ENCODE measurements around the gene BRIX1.

The BRIX1 gene

DNA sequence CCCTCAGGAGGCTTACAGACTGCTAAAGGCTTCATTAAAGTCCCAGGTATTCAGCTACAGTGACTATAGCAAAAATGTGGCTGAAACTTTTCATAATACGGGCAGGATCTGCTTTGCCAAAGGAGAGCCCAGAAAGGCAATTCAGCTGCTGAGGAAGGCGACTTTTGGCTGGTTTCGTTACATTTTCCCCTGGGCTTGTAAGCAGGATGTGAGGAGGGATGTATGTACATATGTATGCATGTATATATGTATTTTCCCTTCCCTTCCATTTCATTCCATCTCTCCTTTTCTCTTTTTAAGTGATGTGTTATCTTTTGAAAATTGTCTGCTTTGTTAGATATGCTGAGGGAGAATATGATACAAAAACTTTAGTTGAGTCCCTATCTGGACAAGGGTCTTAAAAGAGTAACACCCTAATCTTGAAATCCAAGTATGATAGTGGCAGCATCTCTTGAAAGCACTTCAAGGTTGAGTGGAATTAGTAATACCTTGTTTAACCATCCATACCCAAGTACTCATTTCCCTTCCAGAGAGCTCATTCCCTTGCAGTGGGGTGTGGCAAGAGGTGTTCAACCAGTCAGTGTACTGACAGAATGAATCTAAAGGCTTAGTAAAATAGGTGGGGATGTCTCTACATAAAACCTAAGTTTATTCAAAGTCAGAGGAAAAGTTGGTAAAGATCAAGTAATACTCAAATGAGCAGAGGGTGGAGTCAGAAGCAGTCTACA lies 29.0 kb upstream of the BRIX1 start:
- TF ChIP-seq EZH2 (IDR thresholded peaks at IDR 0.05) (no peak), POLR2AphosphoS5 (IDR thresholded peaks at IDR 0.05; ENCODE audit: borderline replicate concordance, low read depth, low read length) (no peak), FOXP2 (optimal IDR thresholded peaks at IDR 0.05; ENCODE audit: control extremely low read depth, extremely low read length, insufficient read depth) (no peak)
- H3K36me3 ChIP-seq (ENCODE audit: insufficient read depth, low read length) = no peaks in the 10 kb centered on the region
- no peaks in the 10 kb centered on the region for H3K9me3 ChIP-seq (ENCODE audit: low read depth, low read length)
- no peak overlapping the region for H3K4me3 ChIP-seq
- no peak overlapping the region for H3K27ac ChIP-seq
- H3K9ac ChIP-seq (ENCODE audit: insufficient read length) = no peak overlapping the region
- DNase-seq (ENCODE audit: low read depth, low spot score) = no peak

DNA sequence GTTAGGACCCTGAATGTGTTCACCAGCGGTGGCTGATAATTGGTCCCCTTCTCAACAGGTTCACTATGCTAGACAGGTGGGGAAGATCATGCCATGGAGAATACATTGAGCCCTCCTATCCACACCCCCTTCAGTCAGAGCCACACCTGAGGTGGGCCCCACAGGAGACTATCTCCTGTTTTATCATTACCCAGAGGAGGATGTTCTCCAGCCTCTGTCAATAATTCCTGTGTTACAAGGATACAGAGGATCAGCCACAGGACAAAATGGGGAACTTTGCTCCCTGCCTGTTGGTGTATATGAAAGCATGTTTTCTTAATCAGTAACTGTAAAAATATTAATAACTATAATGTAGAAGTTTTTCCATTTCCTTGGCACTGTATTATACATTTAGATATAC lies 26.1 kb upstream of the BRIX1 start:
- no peak overlapping the region for H3K9ac ChIP-seq (ENCODE audit: insufficient read length)
- TF ChIP-seq EZH2 (IDR thresholded peaks at IDR 0.05) (no peak), POLR2AphosphoS5 (IDR thresholded peaks at IDR 0.05; ENCODE audit: borderline replicate concordance, low read depth, low read length) (no peak), FOXP2 (optimal IDR thresholded peaks at IDR 0.05; ENCODE audit: control extremely low read depth, extremely low read length, insufficient read depth) (no peak)
- no peak for DNase-seq (ENCODE audit: low read depth, low spot score)

DNA sequence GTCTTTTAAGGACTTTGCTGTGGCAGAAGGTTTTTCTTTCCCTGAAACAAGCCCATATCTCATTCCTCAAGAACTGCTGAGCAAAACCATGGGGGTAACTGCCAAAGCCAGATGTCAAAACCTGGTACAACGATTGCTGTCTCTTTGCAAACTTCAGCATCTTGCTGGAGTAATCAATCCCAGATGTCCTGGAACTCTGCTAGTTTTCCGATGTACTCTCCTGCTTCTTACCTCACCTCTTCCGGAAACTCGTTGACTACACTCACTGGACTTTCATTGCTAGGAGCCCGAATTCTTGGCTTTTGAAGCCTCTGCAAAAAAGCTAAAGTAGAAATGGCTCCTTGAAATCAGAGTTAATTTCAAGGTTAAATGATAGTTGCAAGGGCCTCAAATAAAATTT lies 23.5 kb upstream of the BRIX1 start:
- peak overlapping the region; percentile 75 for H3K27ac ChIP-seq
- no peaks in the 10 kb centered on the region for H3K9me3 ChIP-seq (ENCODE audit: low read depth, low read length)
- no peak overlapping the region for H3K9ac ChIP-seq (ENCODE audit: insufficient read length)
- peak overlapping the region; percentile 37; the same call in 1 of the 2 replicates for H3K4me3 ChIP-seq
- TF ChIP-seq EZH2 (IDR thresholded peaks at IDR 0.05) = no peak
- no peak for TF ChIP-seq POLR2AphosphoS5 (IDR thresholded peaks at IDR 0.05; ENCODE audit: borderline replicate concordance, low read depth, low read length)
- TF ChIP-seq FOXP2 (optimal IDR thresholded peaks at IDR 0.05; ENCODE audit: control extremely low read depth, extremely low read length, insufficient read depth) = no peak
- DNase-seq (ENCODE audit: low read depth, low spot score) = peak; percentile 34
- no peaks in the 10 kb centered on the region for H3K36me3 ChIP-seq (ENCODE audit: insufficient read depth, low read length)

More for the DNA sequence above, 26.1 kb upstream of the BRIX1 start:
- H3K9me3 ChIP-seq (ENCODE audit: low read depth, low read length) = no peaks in the 10 kb centered on the region
- no peaks in the 10 kb centered on the region for H3K36me3 ChIP-seq (ENCODE audit: insufficient read depth, low read length)
- no peak overlapping the region for H3K27ac ChIP-seq
- no peak overlapping the region for H3K4me3 ChIP-seq

DNA sequence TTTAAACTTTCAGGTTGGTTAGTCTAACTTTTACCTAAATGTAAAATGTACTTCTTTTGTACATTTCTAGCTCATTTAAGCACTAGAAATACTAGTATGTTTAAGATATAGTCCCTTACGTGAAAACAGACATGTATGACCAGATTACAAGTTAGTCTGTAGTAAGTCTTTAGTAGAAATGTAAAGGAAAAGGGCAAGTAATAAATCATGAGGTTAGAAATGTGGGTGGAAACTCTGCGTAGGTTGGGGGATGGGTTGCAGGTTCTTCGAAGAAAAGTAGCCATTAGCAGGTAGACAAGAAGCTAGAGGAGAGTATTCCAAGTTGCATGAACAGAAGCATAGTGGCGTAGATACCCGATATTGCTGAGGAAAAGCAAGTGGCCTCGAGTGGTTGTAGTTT lies 23.1 kb upstream of the BRIX1 start:
- Histone ChIP-seq H3K9me3 (ENCODE audit: low read depth, low read length) (no peaks in the 10 kb centered on the region), H3K9ac (ENCODE audit: insufficient read length) (no peak overlapping the region), H3K4me3 (peak overlapping the region; percentile 37; the same call in 1 of the 2 replicates), H3K27ac (no peak overlapping the region; the same call in 1 of the 2 replicates), H3K36me3 (ENCODE audit: insufficient read depth, low read length) (no peaks in the 10 kb centered on the region)
- no peak for TF ChIP-seq POLR2AphosphoS5 (IDR thresholded peaks at IDR 0.05; ENCODE audit: borderline replicate concordance, low read depth, low read length)
- no peak for TF ChIP-seq EZH2 (IDR thresholded peaks at IDR 0.05)
- no peak for TF ChIP-seq FOXP2 (optimal IDR thresholded peaks at IDR 0.05; ENCODE audit: control extremely low read depth, extremely low read length, insufficient read depth)
- no peak for DNase-seq (ENCODE audit: low read depth, low spot score)

DNA sequence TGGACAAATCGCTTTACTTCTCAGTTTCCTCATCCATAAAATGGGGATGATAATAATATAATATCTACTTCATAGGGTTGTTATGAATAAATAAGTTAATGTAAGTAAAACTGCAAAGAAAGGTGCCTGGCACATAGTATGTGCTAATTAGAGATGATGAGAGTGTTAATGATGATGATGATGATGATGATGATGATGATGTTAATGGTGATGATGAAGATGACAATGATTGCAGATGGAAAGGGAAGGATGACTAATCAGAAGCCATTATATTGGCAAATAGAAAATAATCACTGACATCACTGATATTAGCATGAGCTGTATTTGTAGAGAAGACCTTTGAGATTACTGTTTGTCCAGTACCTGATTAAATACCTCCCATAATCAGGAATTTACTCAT lies 20.8 kb upstream of the BRIX1 start:
- no peaks in the 10 kb centered on the region for H3K36me3 ChIP-seq (ENCODE audit: insufficient read depth, low read length)
- no peaks in the 10 kb centered on the region for H3K9me3 ChIP-seq (ENCODE audit: low read depth, low read length)
- H3K4me3 ChIP-seq = no peak overlapping the region
- no peak overlapping the region for H3K9ac ChIP-seq (ENCODE audit: insufficient read length)
- DNase-seq (ENCODE audit: low read depth, low spot score) = no peak
- TF ChIP-seq EZH2 (IDR thresholded peaks at IDR 0.05) (no peak), POLR2AphosphoS5 (IDR thresholded peaks at IDR 0.05; ENCODE audit: borderline replicate concordance, low read depth, low read length) (no peak), FOXP2 (optimal IDR thresholded peaks at IDR 0.05; ENCODE audit: control extremely low read depth, extremely low read length, insufficient read depth) (no peak)
- H3K27ac ChIP-seq = no peak overlapping the region

DNA sequence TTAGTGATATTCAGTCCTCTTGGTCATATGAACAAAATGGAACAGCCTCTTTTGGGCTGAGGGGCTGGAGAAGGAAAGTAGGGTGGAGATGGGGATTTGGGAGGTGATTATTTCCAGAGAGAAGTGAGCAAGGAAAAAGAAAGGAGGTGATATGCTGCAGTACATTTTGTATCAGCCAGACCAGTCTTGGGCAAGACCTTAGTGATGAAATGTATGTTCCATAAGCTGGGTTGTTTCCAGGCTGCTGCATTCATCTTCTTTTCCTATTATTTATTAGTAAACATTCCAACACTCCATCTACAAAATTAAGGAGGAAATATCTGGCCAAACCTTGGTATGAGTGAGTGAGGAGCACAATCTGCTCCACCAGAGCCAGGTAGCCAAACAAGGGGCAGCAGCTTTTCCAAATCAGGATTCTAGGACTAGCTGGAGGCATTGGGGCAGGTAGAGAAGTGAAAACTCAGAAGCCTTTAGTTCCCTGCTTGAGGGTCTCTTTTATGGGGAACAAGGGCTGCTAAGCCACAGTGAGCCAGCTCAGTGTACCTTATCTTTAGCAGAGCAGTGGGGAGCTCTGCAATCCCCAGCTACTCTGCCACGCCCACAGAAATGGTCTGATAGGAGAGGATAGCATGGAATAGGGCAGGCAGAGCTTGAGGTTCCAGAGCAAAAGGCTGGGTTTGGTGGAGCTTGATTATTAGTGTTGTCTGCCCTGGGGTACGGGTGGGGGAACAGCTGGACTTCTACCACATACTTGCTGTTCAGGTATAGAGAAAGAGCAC lies 19.7 kb upstream of the BRIX1 start:
- Histone ChIP-seq H3K4me3 (no peak overlapping the region), H3K9me3 (ENCODE audit: low read depth, low read length) (no peaks in the 10 kb centered on the region), H3K9ac (ENCODE audit: insufficient read length) (no peak overlapping the region), H3K27ac (no peak overlapping the region), H3K36me3 (ENCODE audit: insufficient read depth, low read length) (no peaks in the 10 kb centered on the region)
- no peak for TF ChIP-seq POLR2AphosphoS5 (IDR thresholded peaks at IDR 0.05; ENCODE audit: borderline replicate concordance, low read depth, low read length)
- no peak for DNase-seq (ENCODE audit: low read depth, low spot score)

DNA sequence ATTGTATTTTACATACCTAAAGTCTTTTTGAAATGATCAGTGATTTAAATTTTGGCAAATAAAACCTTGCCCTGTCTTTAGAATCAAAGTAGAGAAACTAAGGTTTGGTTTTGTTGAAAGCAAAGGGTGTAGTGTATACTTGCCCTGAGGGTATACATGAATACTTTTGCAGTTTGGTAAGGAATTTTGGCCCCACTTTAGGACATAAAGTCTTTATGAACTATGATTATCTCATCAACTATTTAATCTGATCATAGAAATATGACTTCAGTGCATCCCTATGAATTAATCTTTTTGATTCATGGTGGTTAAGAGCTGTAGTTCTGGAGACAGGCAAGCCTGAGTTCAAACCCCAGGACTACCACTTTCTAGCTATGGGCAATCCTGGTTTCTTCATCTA lies 17.9 kb upstream of the BRIX1 start:
- H3K36me3 ChIP-seq (ENCODE audit: insufficient read depth, low read length) = no peaks in the 10 kb centered on the region
- no peak for DNase-seq (ENCODE audit: low read depth, low spot score)

DNA sequence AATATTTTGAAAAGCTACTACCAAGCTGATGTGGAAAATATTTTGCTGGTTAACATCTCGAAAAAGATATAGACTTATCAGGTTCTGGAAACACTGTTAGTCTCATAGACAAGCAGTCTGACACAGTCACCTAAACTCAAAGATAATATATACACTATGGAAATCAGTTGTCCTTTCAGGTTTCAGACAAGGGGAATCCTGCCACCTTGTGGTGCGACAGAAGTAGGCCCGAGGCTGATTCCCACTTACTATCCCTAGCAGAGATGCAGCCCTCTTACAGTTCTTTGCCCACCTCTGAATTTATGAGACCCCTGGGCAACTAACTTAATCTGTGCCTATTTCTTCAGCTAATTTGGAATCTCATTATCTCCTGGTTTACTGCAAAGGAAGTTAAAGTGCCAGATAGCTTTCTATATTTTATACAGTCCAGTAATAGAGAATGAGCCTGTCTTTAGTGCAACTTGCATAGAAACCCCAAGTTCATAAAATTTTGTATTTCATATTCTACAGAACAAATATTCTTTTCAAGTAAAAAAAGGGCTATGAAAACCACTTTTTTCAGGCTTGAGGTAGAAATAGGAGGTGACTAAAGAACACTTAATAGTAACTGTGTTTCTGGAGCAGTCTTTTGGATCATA lies 17.1 kb upstream of the BRIX1 start:
- Histone ChIP-seq H3K36me3 (ENCODE audit: insufficient read depth, low read length) (no peaks in the 10 kb centered on the region), H3K9ac (ENCODE audit: insufficient read length) (no peak overlapping the region), H3K9me3 (ENCODE audit: low read depth, low read length) (no peaks in the 10 kb centered on the region), H3K27ac (no peak overlapping the region), H3K4me3 (no peak overlapping the region)
- TF ChIP-seq POLR2AphosphoS5 (IDR thresholded peaks at IDR 0.05; ENCODE audit: borderline replicate concordance, low read depth, low read length) = no peak
- TF ChIP-seq EZH2 (IDR thresholded peaks at IDR 0.05) = no peak
- TF ChIP-seq FOXP2 (optimal IDR thresholded peaks at IDR 0.05; ENCODE audit: control extremely low read depth, extremely low read length, insufficient read depth) = no peak
- peak; percentile 56 for DNase-seq (ENCODE audit: low read depth, low spot score)

More for the DNA sequence above, 17.9 kb upstream of the BRIX1 start:
- Histone ChIP-seq H3K9ac (ENCODE audit: insufficient read length) (no peak overlapping the region), H3K9me3 (ENCODE audit: low read depth, low read length) (no peaks in the 10 kb centered on the region), H3K4me3 (no peak overlapping the region), H3K27ac (no peak overlapping the region)
- TF ChIP-seq POLR2AphosphoS5 (IDR thresholded peaks at IDR 0.05; ENCODE audit: borderline replicate concordance, low read depth, low read length) = no peak
- TF ChIP-seq EZH2 (IDR thresholded peaks at IDR 0.05) = no peak
- no peak for TF ChIP-seq FOXP2 (optimal IDR thresholded peaks at IDR 0.05; ENCODE audit: control extremely low read depth, extremely low read length, insufficient read depth)
